Ovary (tissue), 9 donors: ENCODE data around the gene MAGI1. TPM values are rescaled to one million over a fixed set of nuclear protein-coding genes. Genes with fewer than 3 reads are reported as not detected.

Experiments used
- DNase-seq, 5 donors: peaks; one replicate each; pipeline ENCODE4 v3.0.0-alpha.2; 2019 to 2020
- H3K27ac ChIP-seq, 2 donors: fragments of 200-600 bp; one replicate each; pipeline versions ENCODE4 v1.5.1 to v1.8.0; 2019 to 2022
- H3K27me3 ChIP-seq: fragments of 200-600 bp; one replicate; pipeline ENCODE4 v1.8.0; 2022
- H3K36me3 ChIP-seq: fragments of 200-600 bp; sonication (generic); one replicate; pipeline ENCODE4 v1.5.1; 2019
- H3K4me1 ChIP-seq: one replicate; pipeline ENCODE4 v1.8.1; 2013; ENCODE audit warnings: mild to moderate bottlenecking, moderate library complexity; ENCODE audit not compliant: insufficient read depth
- H3K4me3 ChIP-seq: fragments of 200-600 bp; sonication (generic); one replicate; pipeline ENCODE4 v1.5.1; 2017
- H3K9me3 ChIP-seq, 2 donors: fragments of 200-600 bp in 1 of 2; sonication (generic) in 1 of 2; one replicate each; pipeline versions ENCODE4 v1.5.1 to v1.8.1; 2013 to 2019; ENCODE audit warnings: mild to moderate bottlenecking in 1 of 2, moderate library complexity in 1 of 2
- EP300 ChIP-seq: sonication (generic); formaldehyde crosslinking; IDR thresholded peaks from one replicate; pipeline ENCODE4 v1.6.1; 2017; ENCODE audit warnings: antibody characterized with exemption
- POLR2A ChIP-seq: fragments of 450-650 bp; IDR thresholded peaks from one replicate; pipeline ENCODE4 v1.6.1; 2017; ENCODE audit warnings: antibody characterized with exemption, mild to moderate bottlenecking, moderate library complexity
- WGBS, 3 donors: extraction: QIAGEN DNeasy Blood & Tissue Kit in 1 of 3; methylation state at CpG; one replicate each; pipeline versions ENCODE4 v1.1.5 to v1.1.7; 2013 to 2017; 5-methylcytosine and 5-hydroxymethylcytosine counted together
- intact Hi-C, 4 donors: fragments of 100-400 bp; cut with DNase I; formaldehyde crosslinking; loops; one replicate each; pipeline versions ENCODE4 v1.11.0 to v1.15.1; 2022 to 2023
- polyA plus RNA-seq, 2 donors: library from polyadenylated mRNA; stranded (reverse); fragments of 200-250 nt in 1 of 2; fragments of 350-450 nt in 1 of 2; fragmentation: Illumina TruSeq in 1 of 2; extraction: RNeasy Lipid Tissue Mini Kit (QIAGEN cat#74804) in 1 of 2; gene quantifications; one replicate each; pipeline ENCODE4 v1.2.3, GENCODE V29; 2013 to 2014
- total RNA-seq, 7 donors: library from RNA; depleted of rRNA in 2 of 7; stranded (reverse); fragments of >200 nt in 2 of 7; fragmentation: NEBNext Ultra II Directional in 3 of 7; extraction: Animal tissue kit (Norgen Biotek cat#: 25700) in 3 of 7; gene quantifications; one replicate each; pipeline versions ENCODE4 v1.1.0 to v1.2.4, GENCODE V29; 2016 to 2023
- TF ChIP-seq, protein P1 (sequence below), 3 donors: fragments of 450-650 bp in 2 of 3; fragments of 200-600 bp in 1 of 3; IDR thresholded peaks; one replicate each; pipeline versions ENCODE4 v1.5.1 to v1.8.0; 2016 to 2022; ENCODE audit warnings: antibody characterized with exemption in 3 of 3, mild to moderate bottlenecking in 1 of 3
- donor health status: DM: no; HTN: no; CAD: no; lungs with moderate emphysema.
- donor health status: DM: no; HTN: no; CAD: no.
- donor health status: Bipolar disorder and iron deficiency.
- donor health status: DM: yes; HTN: yes; CAD: no.
- donor health status: DM: no; HTN: no; CAD: no.
- donor health status: DM: yes; HTN: yes; CAD: no.

Gene MAGI1
- total and polyA plus RNA-seq, 9 donors: 5.5 to 35.7 (median 8.7) TPM

GRCh38 chr3:65493371-65493882 is 545.3 kb downstream of the MAGI1 start:
- DNase-seq: no peak
- Histone ChIP-seq H3K36me3 (no peaks in the 10 kb centered on the region), H3K4me1 (no peaks in the 10 kb centered on the region), H3K27ac (no peak overlapping the region), H3K4me3 (no peak overlapping the region), H3K9me3 (no peaks in the 10 kb centered on the region), H3K27me3 (no peaks in the 10 kb centered on the region)
- 88 to 96% (median 95%) methylated on average over 8 of the region's 8 CpGs for WGBS, 3 donors
- intact Hi-C loops: no loop called here
- no peak for TF ChIP-seq POLR2A
- TF ChIP-seq, protein P1, sequence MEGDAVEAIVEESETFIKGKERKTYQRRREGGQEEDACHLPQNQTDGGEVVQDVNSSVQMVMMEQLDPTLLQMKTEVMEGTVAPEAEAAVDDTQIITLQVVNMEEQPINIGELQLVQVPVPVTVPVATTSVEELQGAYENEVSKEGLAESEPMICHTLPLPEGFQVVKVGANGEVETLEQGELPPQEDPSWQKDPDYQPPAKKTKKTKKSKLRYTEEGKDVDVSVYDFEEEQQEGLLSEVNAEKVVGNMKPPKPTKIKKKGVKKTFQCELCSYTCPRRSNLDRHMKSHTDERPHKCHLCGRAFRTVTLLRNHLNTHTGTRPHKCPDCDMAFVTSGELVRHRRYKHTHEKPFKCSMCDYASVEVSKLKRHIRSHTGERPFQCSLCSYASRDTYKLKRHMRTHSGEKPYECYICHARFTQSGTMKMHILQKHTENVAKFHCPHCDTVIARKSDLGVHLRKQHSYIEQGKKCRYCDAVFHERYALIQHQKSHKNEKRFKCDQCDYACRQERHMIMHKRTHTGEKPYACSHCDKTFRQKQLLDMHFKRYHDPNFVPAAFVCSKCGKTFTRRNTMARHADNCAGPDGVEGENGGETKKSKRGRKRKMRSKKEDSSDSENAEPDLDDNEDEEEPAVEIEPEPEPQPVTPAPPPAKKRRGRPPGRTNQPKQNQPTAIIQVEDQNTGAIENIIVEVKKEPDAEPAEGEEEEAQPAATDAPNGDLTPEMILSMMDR (IDR thresholded peaks at IDR 0.05): no peak
- no peak for TF ChIP-seq EP300

DNA sequence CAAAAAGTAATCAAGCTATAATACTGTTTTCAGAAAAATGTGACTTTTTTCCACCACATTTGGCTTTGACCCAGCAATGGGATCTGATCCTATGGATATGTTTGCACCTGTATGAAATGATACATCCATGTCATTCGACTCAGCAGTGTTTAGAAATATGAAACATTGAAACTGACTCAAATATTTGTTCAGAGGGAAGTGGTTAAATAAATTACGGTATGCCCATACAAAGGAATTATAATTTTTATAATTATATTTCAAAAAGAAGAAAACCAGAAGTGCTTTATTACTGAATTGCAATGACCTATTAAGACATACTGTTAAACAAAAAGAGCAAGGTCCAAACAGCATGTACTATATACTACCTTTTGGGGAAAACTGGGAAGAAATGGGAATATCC is 546.5 kb downstream of the MAGI1 start:
- no peaks in the 10 kb centered on the region for H3K4me1 ChIP-seq
- no peak overlapping the region for H3K4me3 ChIP-seq
- no peaks in the 10 kb centered on the region for H3K9me3 ChIP-seq
- 95 to 100% (median 98%) methylated on average over 2 of the region's 2 CpGs for WGBS, 3 donors
- no peak for DNase-seq
- H3K27me3 ChIP-seq: no peaks in the 10 kb centered on the region
- TF ChIP-seq, protein P1 (IDR thresholded peaks at IDR 0.05): no peak
- TF ChIP-seq POLR2A (no peak), EP300 (no peak)
- intact Hi-C loops: no loop called here
- H3K36me3 ChIP-seq: no peaks in the 10 kb centered on the region
- H3K27ac ChIP-seq: no peak overlapping the region

DNA sequence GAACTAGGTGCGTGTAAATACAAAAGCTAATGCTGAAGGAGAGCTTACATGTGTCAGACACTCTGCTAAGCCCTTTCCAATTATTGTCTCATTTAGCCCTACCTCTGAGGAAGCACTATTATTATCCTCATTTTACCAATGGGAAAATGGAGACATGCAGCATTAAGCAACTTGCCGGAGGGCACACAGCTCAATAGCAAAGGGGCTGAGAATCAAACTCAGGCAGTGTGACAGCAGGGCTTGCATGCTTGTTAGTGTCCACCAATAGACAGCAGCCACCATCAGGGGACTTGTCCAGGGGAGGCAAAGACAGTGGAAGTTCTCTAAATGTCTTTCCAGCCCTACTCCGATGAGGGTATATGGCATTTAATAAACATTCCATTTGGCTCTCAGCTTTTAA is 548.6 kb downstream of the MAGI1 start:
- TF ChIP-seq POLR2A: no peak
- TF ChIP-seq EP300: no peak
- TF ChIP-seq, protein P1 (IDR thresholded peaks at IDR 0.05): no peak
- Histone ChIP-seq H3K4me1 (peaks cover 2% of the 10 kb centered on the region), H3K27me3 (no peaks in the 10 kb centered on the region), H3K36me3 (no peaks in the 10 kb centered on the region), H3K4me3 (no peak overlapping the region), H3K9me3 (no peaks in the 10 kb centered on the region), H3K27ac (no peak overlapping the region)
- 94 to 100% (median 99%) methylated on average over 3 of the region's 3 CpGs for WGBS, 3 donors
- intact Hi-C loops: no loop called here
- no peak for DNase-seq

GRCh38 chr3:65489253-65489652 is 549.5 kb downstream of the MAGI1 start:
- intact Hi-C loops: no loop called here
- DNase-seq: no peak
- 97 to 99% (median 97%) methylated on average over 2 of the region's 2 CpGs for WGBS, 3 donors
- no peak overlapping the region for H3K4me3 ChIP-seq
- H3K36me3 ChIP-seq: no peaks in the 10 kb centered on the region
- peaks cover 2% of the 10 kb centered on the region for H3K4me1 ChIP-seq
- no peak overlapping the region for H3K27ac ChIP-seq
- TF ChIP-seq EP300 (no peak), POLR2A (no peak)
- TF ChIP-seq, protein P1 (IDR thresholded peaks at IDR 0.05): no peak
- no peaks in the 10 kb centered on the region for H3K27me3 ChIP-seq
- no peaks in the 10 kb centered on the region for H3K9me3 ChIP-seq
